ENCODE results near the gene PLEKHG2.
A peak's percentile ranks its signal among the peaks of the same experiment; 100 is the strongest.

Gene PLEKHG2

GRCh38 chr19:39389631-39390414, 22.6 kb upstream of the PLEKHG2 start:
- Histone ChIP-seq H3K27ac (ENCODE audit: low read depth, low read length) (peak overlapping the region; percentile 99), H3K36me3 (ENCODE audit: insufficient read depth, low read length) (peaks cover 57% of the 10 kb centered on the region)
- 80% methylated on average over 13 of the region's 13 CpGs for WGBS

DNA sequence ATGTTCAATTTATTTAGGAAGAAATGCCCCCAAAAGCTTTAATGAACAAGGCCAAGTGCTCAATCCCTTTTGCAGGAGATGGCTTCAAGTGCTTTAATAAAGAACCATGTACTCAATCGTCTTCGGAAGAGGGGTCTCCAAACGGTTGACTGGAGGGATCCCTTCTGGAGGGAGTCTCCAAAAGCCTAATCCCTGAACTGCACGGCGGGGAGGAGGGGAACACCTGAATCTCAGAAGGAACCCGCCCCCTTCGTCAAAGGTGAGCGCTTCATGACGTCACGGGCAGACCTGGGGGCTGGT, 22.1 kb upstream of the PLEKHG2 start:
- no peaks in the 10 kb centered on the region for H3K27me3 ChIP-seq (ENCODE audit: insufficient read depth, low read length)
- H3K9me3 ChIP-seq (ENCODE audit: insufficient read depth, low read depth, low read length): no peaks in the 10 kb centered on the region
- H3K9ac ChIP-seq (ENCODE audit: low read depth, low read length): peak overlapping the region; percentile 95
- WGBS: 1% methylated on average over 10 of the region's 10 CpGs
- H3K27ac ChIP-seq (ENCODE audit: low read depth, low read length): peak overlapping the region; percentile 99
- H3K4me3 ChIP-seq (ENCODE audit: low read length): peak overlapping the region; percentile 91
- peaks cover 59% of the 10 kb centered on the region for H3K36me3 ChIP-seq (ENCODE audit: insufficient read depth, low read length)
- peaks cover 3% of the 10 kb centered on the region; the same call in 1 of the 2 replicates for H3K4me1 ChIP-seq (ENCODE audit: insufficient read depth, low read length)

More at GRCh38 chr19:39389631-39390414, 22.6 kb upstream of the PLEKHG2 start:
- Histone ChIP-seq H3K4me3 (ENCODE audit: low read length) (peak overlapping the region; percentile 91), H3K9ac (ENCODE audit: low read depth, low read length) (peak overlapping the region; percentile 95), H3K4me1 (ENCODE audit: insufficient read depth, low read length) (peaks cover 3% of the 10 kb centered on the region; the same call in 1 of the 2 replicates), H3K9me3 (ENCODE audit: insufficient read depth, low read depth, low read length) (no peaks in the 10 kb centered on the region), H3K27me3 (ENCODE audit: insufficient read depth, low read length) (no peaks in the 10 kb centered on the region)

GRCh38 chr19:39390751-39391437, 21.6 kb upstream of the PLEKHG2 start, which contains the start of the genes MED29 and PAF1:
TSS of gene MED29 (plus strand) at chr19:39391378. CDS start at chr19:39391423, 45 bp downstream.
TSS of gene PAF1 (minus strand) at chr19:39391106. CDS start at chr19:39390864, 242 bp downstream.
- peaks cover 55% of the 10 kb centered on the region for H3K36me3 ChIP-seq (ENCODE audit: insufficient read depth, low read length)
- WGBS: under 1% methylated on average over 60 of the region's 60 CpGs
- peak within 1 kb of the TSS; percentile 99 for H3K27ac ChIP-seq (ENCODE audit: low read depth, low read length)
- peak within 1 kb of the TSS; percentile 95 for H3K9ac ChIP-seq (ENCODE audit: low read depth, low read length)
- H3K27me3 ChIP-seq (ENCODE audit: insufficient read depth, low read length): no peaks in the 10 kb centered on the region
- H3K4me1 ChIP-seq (ENCODE audit: insufficient read depth, low read length): peaks cover 3% of the 10 kb centered on the region; the same call in 1 of the 2 replicates
- H3K4me3 ChIP-seq (ENCODE audit: low read length): peak within 1 kb of the TSS; percentile 91
- H3K9me3 ChIP-seq (ENCODE audit: insufficient read depth, low read depth, low read length): no peaks in the 10 kb centered on the region

- Histone ChIP-seq H3K27me3 (ENCODE audit: insufficient read depth, low read length) (no peaks in the 10 kb centered on the region), H3K9ac (ENCODE audit: low read depth, low read length) (no peak overlapping the region), H3K36me3 (ENCODE audit: insufficient read depth, low read length) (peaks cover 21% of the 10 kb centered on the region), H3K4me1 (ENCODE audit: insufficient read depth, low read length) (peaks cover 14% of the 10 kb centered on the region; the same call in 1 of the 2 replicates), H3K27ac (ENCODE audit: low read depth, low read length) (peak overlapping the region; percentile 59), H3K9me3 (ENCODE audit: insufficient read depth, low read depth, low read length) (no peaks in the 10 kb centered on the region), H3K4me3 (ENCODE audit: low read length) (no peak overlapping the region)
- WGBS: 48% methylated on average over 17 of the region's 17 CpGs
Measured at GRCh38 chr19:39397360-39398296, 14.8 kb upstream of the PLEKHG2 start.

- H3K36me3 ChIP-seq (ENCODE audit: insufficient read depth, low read length): peaks cover 20% of the 10 kb centered on the region
- no peak overlapping the region for H3K4me3 ChIP-seq (ENCODE audit: low read length)
- WGBS: 87% methylated on average over 11 of the region's 11 CpGs
- H3K4me1 ChIP-seq (ENCODE audit: insufficient read depth, low read length): peaks cover 14% of the 10 kb centered on the region; the same call in 1 of the 2 replicates
- no peak overlapping the region for H3K9ac ChIP-seq (ENCODE audit: low read depth, low read length)
- no peaks in the 10 kb centered on the region for H3K9me3 ChIP-seq (ENCODE audit: insufficient read depth, low read depth, low read length)
- H3K27ac ChIP-seq (ENCODE audit: low read depth, low read length): peak overlapping the region; percentile 59
- H3K27me3 ChIP-seq (ENCODE audit: insufficient read depth, low read length): no peaks in the 10 kb centered on the region
Measured at GRCh38 chr19:39398297-39398864, 14.1 kb upstream of the PLEKHG2 start.

DNA sequence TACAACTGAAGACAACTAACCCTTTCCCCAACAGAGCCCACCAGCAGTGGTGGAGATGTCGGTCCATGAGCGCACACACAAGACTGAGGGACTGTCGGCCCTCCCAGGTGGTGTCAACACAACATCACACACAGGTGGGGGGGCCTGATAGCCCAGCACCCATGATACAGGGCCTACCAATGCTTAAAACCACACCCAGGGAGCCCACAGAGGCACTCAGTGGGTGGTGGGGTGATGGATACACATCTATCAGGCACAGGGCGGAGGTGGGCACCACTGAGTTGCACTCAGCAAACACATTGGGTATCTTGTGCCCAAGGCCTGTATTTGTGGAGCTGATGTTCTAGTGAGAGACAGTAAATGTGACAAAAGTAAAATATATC, 12.8 kb upstream of the PLEKHG2 start:
- WGBS: 93% methylated on average over 4 of the region's 4 CpGs
- H3K27me3 ChIP-seq (ENCODE audit: insufficient read depth, low read length): no peaks in the 10 kb centered on the region
- no peaks in the 10 kb centered on the region for H3K9me3 ChIP-seq (ENCODE audit: insufficient read depth, low read depth, low read length)
- H3K9ac ChIP-seq (ENCODE audit: low read depth, low read length): no peak overlapping the region
- H3K4me3 ChIP-seq (ENCODE audit: low read length): no peak overlapping the region
- peaks cover 11% of the 10 kb centered on the region for H3K36me3 ChIP-seq (ENCODE audit: insufficient read depth, low read length)
- no peak overlapping the region for H3K27ac ChIP-seq (ENCODE audit: low read depth, low read length)
- peaks cover 14% of the 10 kb centered on the region for H3K4me1 ChIP-seq (ENCODE audit: insufficient read depth, low read length)

GRCh38 chr19:39400061-39400460, 12.4 kb upstream of the PLEKHG2 start:
- H3K4me3 ChIP-seq (ENCODE audit: low read length): no peak overlapping the region

DNA sequence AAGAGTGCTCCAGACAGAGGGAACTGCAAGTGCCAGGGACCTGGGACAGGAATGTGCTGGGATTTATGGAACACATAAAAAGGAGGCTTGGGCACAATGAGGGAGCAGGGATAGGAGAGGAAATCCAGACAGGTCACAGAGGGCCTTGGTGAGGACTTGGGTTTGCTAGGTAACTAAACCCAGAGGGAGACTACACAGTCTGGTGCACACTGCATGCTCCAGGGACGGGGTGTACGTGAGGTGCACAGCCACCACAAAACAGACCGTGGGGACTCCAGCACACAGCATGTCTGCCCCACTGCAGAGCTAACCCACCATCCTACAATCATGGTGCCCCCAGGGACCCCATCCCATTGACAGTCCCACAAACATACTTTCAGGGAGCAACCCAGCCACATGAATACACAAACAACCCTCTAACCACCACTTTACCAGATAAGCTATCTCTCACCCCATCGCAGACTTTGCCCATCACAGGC, 11.4 kb upstream of the PLEKHG2 start:
- peak overlapping the region; percentile 98; the same call in 1 of the 2 replicates for H3K27ac ChIP-seq (ENCODE audit: low read depth, low read length)
- H3K4me1 ChIP-seq (ENCODE audit: insufficient read depth, low read length): peaks cover 23% of the 10 kb centered on the region
- H3K27me3 ChIP-seq (ENCODE audit: insufficient read depth, low read length): no peaks in the 10 kb centered on the region
- no peaks in the 10 kb centered on the region for H3K9me3 ChIP-seq (ENCODE audit: insufficient read depth, low read depth, low read length)
- 0 out of 2 replicates have a peak, but pooled peaks cover 5% of the 10 kb centered on the region for H3K36me3 ChIP-seq (ENCODE audit: insufficient read depth, low read length)
- no peak overlapping the region for H3K9ac ChIP-seq (ENCODE audit: low read depth, low read length)
- WGBS: 90% methylated on average over 4 of the region's 4 CpGs
- no peak overlapping the region for H3K4me3 ChIP-seq (ENCODE audit: low read length)

More at GRCh38 chr19:39400061-39400460, 12.4 kb upstream of the PLEKHG2 start:
- Histone ChIP-seq H3K27ac (ENCODE audit: low read depth, low read length) (no peak overlapping the region), H3K9me3 (ENCODE audit: insufficient read depth, low read depth, low read length) (no peaks in the 10 kb centered on the region), H3K27me3 (ENCODE audit: insufficient read depth, low read length) (no peaks in the 10 kb centered on the region), H3K9ac (ENCODE audit: low read depth, low read length) (no peak overlapping the region), H3K4me1 (ENCODE audit: insufficient read depth, low read length) (peaks cover 16% of the 10 kb centered on the region), H3K36me3 (ENCODE audit: insufficient read depth, low read length) (peaks cover 9% of the 10 kb centered on the region)
- WGBS: 95% methylated on average over 4 of the region's 4 CpGs

DNA sequence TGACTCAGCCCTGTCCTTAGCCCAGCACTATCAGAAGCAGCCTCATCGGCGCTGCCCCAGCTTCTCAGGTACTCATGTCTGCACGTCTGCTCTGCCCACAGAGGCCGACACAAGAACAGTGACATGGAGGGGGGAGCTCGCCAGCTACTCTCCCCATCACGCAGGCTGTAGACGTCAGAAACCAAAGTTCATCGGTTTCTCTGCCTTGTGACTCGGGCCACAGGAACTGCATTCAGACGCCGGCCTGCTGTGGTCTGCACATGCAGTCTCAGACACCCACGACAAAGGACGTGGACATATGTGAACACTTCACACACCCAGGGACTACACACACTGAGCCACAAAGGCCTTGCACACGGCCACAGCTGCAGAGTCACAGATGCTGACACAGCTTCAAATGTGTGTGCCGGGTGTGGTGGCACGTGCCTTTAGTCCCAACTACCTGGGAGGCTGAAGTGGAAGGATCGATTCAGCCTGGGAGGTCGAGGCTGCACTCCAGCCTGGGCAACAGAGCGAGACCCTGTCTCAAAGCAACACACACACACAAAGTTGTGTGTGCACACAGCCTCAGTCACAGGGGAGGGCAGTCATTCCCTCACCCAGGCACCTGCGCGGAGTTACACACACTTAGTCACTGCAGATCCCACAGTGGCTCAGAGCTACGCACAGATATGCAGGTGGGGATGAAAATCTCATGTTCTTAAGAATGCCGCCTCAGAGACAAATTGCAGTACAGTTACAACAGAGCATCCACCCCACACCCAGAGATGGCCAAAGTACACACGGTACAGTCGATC, 10.7 kb upstream of the PLEKHG2 start:
- H3K4me3 ChIP-seq (ENCODE audit: low read length): peak overlapping the region; percentile 67
- 77% methylated on average over 25 of the region's 25 CpGs for whole genome bisulfite sequencing
- peak overlapping the region; percentile 82 for H3K9ac ChIP-seq (ENCODE audit: low read depth, low read length)
- no peaks in the 10 kb centered on the region for H3K9me3 ChIP-seq (ENCODE audit: insufficient read depth, low read depth, low read length)
- 0 out of 2 replicates have a peak, but pooled peaks cover 5% of the 10 kb centered on the region for H3K36me3 ChIP-seq (ENCODE audit: insufficient read depth, low read length)
- no peaks in the 10 kb centered on the region for H3K27me3 ChIP-seq (ENCODE audit: insufficient read depth, low read length)
- peaks cover 25% of the 10 kb centered on the region for H3K4me1 ChIP-seq (ENCODE audit: insufficient read depth, low read length)
- peak overlapping the region; percentile 98 for H3K27ac ChIP-seq (ENCODE audit: low read depth, low read length)

Measured in HUES64 (cell line).